IPS-18c (cell line): ENCODE measurements around the gene FKBP6.
"Not testable (repeated sequence)": the region's sequence is repeated elsewhere in the genome, so short reads cannot be mapped to it uniquely, and the experiment has no call there.

Experiments used
- H3K4me3 ChIP-seq: 2 replicates; pipeline ENCODE4 v1.7.0; 2013; ENCODE audit warnings: low read depth, mild to moderate bottlenecking, low read length, moderate library complexity; ENCODE audit not compliant: insufficient read depth
- H3K9me3 ChIP-seq: one replicate; pipeline ENCODE4 v1.6.1; 2013; ENCODE audit warnings: mild to moderate bottlenecking, low read length, moderate library complexity; ENCODE audit not compliant: control insufficient read depth, insufficient read depth

Gene FKBP6

GRCh38 chr7:73318656-73319204 is 9.2 kb upstream of the FKBP6 start:
- H3K9me3 ChIP-seq, H3K4me3 ChIP-seq: not testable (repeated sequence)

GRCh38 chr7:73319541-73319940 is 8.4 kb upstream of the FKBP6 start:
- not testable (repeated sequence) for H3K4me3 ChIP-seq, H3K9me3 ChIP-seq

GRCh38 chr7:73320009-73320408 is 8.0 kb upstream of the FKBP6 start:
- not testable (repeated sequence) for H3K9me3 ChIP-seq, H3K4me3 ChIP-seq

GRCh38 chr7:73323434-73324080 is 4.4 kb upstream of the FKBP6 start:
- not testable (repeated sequence) for H3K9me3 ChIP-seq

GRCh38 chr7:73324081-73324845 is 3.7 kb upstream of the FKBP6 start:
- H3K9me3 ChIP-seq, H3K4me3 ChIP-seq: not testable (repeated sequence)

More at GRCh38 chr7:73323434-73324080, 4.4 kb upstream of the FKBP6 start:
- H3K4me3 ChIP-seq, result not testable (repeated sequence)

GRCh38 chr7:73325424-73325823 is 2.5 kb upstream of the FKBP6 start:
- H3K4me3 ChIP-seq, H3K9me3 ChIP-seq: not testable (repeated sequence)

GRCh38 chr7:73327449-73327848 is 512 bp upstream of the FKBP6 start:
- H3K4me3 ChIP-seq, H3K9me3 ChIP-seq: not testable (repeated sequence)

- peaks cover 2% of the 10 kb centered on the region for H3K9me3 ChIP-seq
- no peak overlapping the region for H3K4me3 ChIP-seq
Observed at GRCh38 chr7:73328696-73329095, 735 bp downstream of the FKBP6 start.

GRCh38 chr7:73329861-73330581 is 2.1 kb downstream of the FKBP6 start:
- Histone ChIP-seq H3K4me3 (no peak overlapping the region), H3K9me3 (peaks cover 2% of the 10 kb centered on the region)

- Histone ChIP-seq H3K9me3 (peaks cover 2% of the 10 kb centered on the region), H3K4me3 (no peak overlapping the region)
Observed at GRCh38 chr7:73330772-73331171, 2.8 kb downstream of the FKBP6 start.

GRCh38 chr7:73332447-73332846 is 4.5 kb downstream of the FKBP6 start:
- H3K9me3 ChIP-seq, result peaks cover 2% of the 10 kb centered on the region
- no peak overlapping the region for H3K4me3 ChIP-seq

GRCh38 chr7:73338321-73338720 is 10.4 kb downstream of the FKBP6 start:
- Histone ChIP-seq H3K9me3 (no peaks in the 10 kb centered on the region), H3K4me3 (no peak overlapping the region)

GRCh38 chr7:73340514-73340913 is 12.6 kb downstream of the FKBP6 start:
- H3K4me3 ChIP-seq, result no peak overlapping the region
- no peaks in the 10 kb centered on the region for H3K9me3 ChIP-seq

- Histone ChIP-seq H3K9me3 (no peaks in the 10 kb centered on the region), H3K4me3 (no peak overlapping the region)
Observed at GRCh38 chr7:73341877-73342276, 13.9 kb downstream of the FKBP6 start.

- Histone ChIP-seq H3K9me3 (no peaks in the 10 kb centered on the region), H3K4me3 (no peak overlapping the region)
Observed at GRCh38 chr7:73342645-73343044, 14.7 kb downstream of the FKBP6 start.

GRCh38 chr7:73343671-73344380 is 15.9 kb downstream of the FKBP6 start:
- Histone ChIP-seq H3K4me3 (no peak overlapping the region), H3K9me3 (no peaks in the 10 kb centered on the region)

GRCh38 chr7:73345538-73345937 is 17.6 kb downstream of the FKBP6 start:
- no peak overlapping the region for H3K4me3 ChIP-seq
- H3K9me3 ChIP-seq, result no peaks in the 10 kb centered on the region
